ENCODE data around the gene C3orf80. TPM values are rescaled to one million over a fixed set of nuclear protein-coding genes. Genes with fewer than 3 reads are reported as not detected.

Gene C3orf80
- total RNA-seq, 1 donor from 2014 or later = 0.87 TPM

Other genes starting within 250 kb of the C3orf80 start
- gene IL12A, start 236.6 kb upstream of the C3orf80 start, total RNA-seq = 0.29 TPM
- gene IFT80, start 173.8 kb downstream of the C3orf80 start, total RNA-seq = 11.1 TPM
- 12.2 TPM for gene SMC4, start 174.2 kb downstream of the C3orf80 start, total RNA-seq
- 0.48 TPM for gene TRIM59, start 224.4 kb downstream of the C3orf80 start, total RNA-seq

Data from mesenteric fat pad (tissue), 1 donor.